ENCODE measurements around the gene ZNF518B.
"Not testable (repeated sequence)": the region's sequence is repeated elsewhere in the genome, so short reads cannot be mapped to it uniquely, and the experiment has no call there.

Gene ZNF518B

DNA sequence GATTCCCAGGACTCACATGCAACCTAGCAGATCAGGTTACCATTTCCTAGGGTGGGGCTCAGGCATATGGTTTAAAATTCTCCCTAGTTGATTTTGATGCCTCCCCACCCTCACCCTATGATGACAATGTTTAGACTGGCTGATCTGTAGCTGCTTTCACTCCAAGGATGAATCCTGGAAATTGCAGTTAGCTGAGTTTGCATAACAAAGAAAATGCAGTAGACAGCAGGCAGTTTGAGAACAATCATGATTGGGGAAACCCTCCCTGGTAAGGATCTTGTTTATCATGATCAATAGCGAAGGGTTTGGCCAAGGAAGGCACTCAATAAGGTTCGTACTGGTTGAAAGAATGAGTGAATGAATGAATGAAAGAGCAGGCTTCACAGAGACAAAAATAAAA, 2.1 kb downstream of the ZNF518B start:
- no peak for DNase-seq

DNA sequence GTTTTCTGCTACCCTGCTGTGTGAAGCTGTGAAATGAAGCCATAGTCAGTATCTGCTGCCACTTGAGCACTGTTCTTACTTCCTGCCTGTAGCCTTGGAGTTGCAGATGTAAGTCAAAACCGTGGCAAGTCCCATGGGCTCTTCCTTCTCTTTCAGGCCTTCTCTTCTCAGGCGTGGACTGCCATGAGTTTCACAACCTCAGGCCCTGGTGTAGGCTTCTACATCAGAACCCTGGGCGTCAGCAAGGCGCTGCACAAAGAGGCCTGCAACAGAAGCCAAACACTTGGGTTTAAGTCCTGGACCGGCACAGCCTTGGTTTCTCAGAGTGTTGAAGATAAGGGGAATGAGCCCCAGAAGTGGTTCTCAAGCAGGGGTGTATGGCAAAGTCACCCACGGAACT, 2.5 kb downstream of the ZNF518B start:
- no peak for DNase-seq

DNA sequence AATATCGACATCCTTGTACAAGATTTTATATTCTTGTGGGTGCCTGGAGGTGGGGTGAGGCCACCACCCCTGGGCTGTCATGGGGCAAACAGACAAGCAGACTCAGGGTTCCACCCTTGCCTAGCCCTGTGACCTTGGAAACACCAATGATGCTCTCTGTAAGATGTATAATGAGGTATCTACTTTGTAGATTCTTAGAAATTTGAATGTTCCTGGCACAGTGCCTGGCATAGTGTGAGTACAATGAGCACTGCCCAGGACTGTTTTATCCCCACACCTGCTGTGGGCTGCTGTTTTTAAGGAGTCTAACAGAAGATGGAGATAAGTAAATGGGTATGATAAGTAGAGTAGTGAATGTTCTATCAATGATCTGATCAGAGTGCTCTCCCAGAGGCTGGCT, 3.1 kb downstream of the ZNF518B start:
- no peak for DNase-seq

DNA sequence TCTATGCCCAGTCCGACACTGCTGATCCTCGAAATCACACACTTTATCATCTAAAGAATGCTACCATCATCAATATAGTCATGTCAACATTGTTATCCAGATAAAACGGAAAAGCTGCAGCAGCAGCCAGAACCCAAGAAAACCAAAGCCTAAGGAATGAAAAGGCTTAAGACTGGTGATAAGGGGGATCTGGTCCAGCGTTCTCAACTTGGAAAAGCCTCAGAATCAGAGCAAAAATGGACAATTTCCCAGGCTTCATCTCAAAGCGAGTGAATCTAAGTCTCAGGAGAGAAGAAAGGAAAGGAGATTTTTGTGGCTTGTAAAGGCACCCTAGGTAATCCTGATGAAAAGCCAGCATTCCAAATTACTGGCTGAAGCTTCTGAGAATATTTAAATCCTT, 8.2 kb downstream of the ZNF518B start:
- no peak for DNase-seq

DNA sequence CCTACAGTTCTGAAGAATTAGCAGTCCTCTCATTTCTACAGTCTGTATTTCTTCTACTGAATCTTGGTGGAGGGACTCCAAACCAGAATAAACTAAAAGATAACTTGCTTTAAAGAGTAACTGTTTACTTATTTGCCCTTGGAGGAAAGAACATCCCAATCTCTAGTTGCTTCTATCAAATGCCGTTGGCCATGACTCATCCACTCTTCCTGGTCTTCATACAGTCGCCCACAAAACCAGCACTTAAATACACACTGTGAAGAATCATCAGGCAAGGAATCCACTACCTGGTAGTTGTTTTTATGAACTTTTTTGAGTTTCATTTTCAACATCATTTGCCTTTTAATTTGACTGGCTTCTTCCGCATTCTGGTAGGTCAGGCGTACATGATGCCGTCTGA, 14.2 kb downstream of the ZNF518B start:
- no peak for DNase-seq

DNA sequence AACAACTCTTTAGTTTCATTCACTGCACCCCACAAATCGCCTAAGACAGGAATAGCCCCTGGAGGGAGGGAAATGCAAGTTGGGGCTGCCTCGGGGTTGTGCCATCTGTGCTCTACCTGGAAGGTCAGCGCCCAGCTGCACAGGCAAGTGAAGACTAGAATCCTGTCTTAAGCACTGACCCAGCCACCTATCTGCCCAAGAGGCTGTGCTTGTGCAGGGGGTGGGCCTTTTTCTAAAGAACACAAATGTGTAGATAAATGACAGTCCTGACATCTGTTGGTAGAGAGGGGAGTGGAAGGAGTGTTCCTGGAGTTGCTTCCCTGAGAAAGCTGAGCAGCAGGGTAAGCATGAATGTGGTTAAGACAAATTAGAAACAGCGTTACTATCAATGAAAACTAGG, 15.7 kb downstream of the ZNF518B start:
- DNase-seq: no peak

DNA sequence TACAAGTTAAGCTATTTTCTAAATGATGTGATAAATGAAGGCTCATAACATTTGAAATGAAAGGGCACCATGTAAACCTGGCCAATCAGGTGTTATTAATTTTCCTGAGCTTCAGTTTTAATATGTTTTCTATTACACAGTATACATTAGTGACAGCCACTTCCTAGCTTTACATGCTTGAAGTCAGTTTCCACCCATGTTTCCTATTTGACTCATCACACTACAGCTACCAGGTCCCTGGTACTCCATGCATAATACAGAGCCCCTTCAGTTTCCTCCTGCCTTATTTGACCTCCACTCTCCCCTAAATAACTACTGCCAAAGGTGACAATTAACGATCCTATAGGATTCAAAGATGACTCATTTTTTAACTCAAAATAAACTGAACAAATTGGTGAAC, 18.3 kb downstream of the ZNF518B start:
- no peak for DNase-seq

DNA sequence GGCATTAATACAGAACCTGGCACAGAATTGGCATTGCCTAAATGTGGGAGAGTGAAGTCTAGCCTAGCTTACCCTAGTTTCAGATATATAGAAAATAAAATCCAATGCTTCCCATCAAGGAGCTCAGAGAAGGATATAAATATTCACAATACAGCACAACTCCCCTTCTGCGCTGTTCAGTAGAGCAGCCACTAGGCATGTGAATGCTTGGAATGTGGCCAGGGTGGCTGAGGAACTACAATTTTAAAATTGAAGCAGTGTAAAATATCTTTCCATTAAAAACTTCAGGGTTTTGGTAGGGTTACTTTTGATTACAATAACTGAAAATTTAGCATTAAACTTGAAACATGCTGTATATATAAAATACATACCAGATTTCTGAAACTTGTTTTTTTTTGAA, 19.5 kb downstream of the ZNF518B start:
- DNase-seq: no peak

DNA sequence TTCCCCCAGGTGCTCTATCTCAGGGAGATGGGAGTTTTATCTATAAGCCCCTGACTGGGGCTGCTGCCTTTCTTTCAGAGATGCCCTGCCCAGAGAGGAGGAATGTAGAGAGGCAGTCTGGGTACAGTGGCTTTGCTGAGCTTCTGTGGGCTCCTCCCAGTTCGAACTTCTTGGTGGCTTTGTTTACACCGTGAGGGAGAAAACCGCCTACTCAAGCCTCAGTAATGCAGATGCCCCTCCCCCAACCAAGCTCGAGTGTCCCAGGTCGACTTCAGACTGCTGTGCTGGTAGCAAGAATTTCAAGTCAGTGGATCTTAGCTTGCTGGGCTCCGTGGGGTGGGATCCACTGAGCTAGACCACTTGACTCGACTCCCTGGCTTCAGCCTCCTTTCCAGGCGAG, 29.5 kb downstream of the ZNF518B start:
- DNase-seq: not testable (repeated sequence)

DNA sequence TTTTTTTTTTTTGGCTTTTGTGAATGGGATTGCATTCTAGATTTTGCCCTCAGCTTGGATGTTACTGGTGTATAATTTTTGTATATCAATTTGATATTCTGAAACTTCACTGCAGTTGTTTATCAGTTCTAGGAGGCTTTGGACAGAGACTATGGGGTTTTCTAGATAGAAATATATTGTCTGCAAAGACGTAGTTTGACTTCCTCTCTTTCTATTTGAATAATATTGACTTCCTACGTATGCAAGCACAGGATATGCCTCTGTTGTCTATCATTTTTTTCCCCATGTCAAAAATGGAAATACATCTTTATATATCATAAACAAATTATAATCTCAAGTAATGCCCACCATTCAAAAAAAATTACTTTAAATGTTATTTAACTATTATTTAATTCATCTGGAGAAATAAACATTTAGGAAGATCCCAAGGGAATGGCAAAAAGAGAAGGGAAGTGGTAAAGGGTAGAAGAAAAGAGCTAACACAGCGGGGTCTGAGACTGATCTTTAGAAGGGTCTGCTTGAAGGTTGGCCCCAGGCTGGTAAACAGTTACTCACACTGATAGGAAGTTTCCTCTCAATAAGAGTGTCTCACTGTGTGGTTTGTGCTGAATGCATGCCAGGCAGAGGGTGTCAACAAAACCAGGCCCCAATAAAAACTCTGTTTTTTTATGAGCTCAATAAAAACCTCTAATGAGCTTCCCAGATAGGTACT, 35.7 kb downstream of the ZNF518B start:
- DNase-seq: no peak

DNA sequence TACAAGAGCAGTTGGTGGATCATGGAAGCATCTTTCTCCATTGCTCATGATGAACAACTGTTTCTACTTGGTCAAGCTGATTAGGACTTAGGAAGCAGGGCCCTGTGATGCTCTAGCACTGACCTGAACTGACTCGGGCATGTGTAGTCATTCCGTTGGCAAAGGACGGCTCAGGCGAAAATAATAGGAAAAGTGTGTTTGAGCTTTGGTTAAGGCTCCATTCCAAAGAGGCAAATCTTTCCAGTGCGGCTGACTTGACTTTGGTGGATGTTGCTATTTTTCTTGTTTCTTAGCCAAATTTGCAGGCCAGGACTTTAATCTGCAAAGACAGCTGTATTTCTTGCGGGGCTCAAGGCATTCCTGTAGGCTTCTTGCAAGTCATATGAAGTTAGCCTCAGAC, 39.5 kb downstream of the ZNF518B start:
- no peak for DNase-seq

DNA sequence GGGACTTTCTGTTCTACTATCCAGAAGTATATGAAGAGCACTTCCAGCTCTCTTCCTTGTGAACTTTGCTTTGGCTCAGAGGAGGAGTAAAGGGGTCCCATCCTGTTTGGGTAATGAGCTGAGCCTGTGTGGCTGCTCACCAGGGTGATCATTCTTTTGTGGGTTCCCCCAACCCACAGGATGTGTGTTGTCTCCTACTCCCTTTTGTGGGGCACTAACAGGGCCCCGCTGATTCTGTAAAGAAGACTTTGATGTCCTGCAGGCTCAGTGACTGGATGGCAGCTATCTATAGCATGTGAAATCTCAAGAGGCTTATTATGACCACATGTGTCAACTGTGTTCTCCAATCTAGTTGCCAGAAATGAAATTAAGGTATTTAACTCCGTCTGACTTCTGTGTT, 40.8 kb downstream of the ZNF518B start:
- no peak for DNase-seq

DNA sequence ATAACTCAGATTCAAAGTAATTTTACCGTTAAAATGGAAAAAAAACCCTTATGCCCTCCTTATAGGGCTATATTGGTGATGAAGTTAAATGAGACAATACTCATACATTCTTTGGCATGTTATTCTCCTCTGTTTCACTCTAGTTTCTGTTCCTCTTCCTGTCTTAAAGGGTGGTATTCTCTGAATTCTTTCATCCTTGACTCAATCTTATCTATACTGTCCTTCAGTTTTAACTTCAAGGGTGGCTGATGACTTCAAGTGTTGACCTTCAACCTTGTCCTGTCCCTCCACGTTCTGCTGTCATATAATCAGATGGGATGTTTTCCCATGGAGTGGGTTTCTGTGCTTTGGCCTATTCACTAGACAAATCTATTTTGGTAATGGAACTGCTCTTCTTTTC, 44.0 kb downstream of the ZNF518B start:
- no peak for DNase-seq

DNA sequence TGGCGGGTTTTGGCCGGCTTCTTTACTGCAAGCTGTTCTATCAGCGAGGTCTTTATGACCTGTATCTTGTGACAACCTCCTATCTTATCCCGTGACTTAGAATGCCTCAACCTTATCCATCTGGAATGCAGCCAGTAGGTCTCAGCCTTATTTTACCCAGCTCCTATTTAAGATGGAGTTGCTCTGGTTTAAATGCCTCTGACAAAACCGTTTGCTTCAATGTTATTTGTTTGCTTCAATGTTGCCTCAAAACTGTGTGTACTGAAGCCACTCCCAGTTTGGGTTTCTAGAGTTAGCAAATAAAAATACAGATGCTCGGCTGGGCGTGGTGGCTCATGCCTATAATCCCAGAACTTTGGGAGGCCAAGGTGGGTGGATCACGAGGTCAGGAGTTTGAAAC, 51.6 kb downstream of the ZNF518B start:
- no peak for DNase-seq

DNA sequence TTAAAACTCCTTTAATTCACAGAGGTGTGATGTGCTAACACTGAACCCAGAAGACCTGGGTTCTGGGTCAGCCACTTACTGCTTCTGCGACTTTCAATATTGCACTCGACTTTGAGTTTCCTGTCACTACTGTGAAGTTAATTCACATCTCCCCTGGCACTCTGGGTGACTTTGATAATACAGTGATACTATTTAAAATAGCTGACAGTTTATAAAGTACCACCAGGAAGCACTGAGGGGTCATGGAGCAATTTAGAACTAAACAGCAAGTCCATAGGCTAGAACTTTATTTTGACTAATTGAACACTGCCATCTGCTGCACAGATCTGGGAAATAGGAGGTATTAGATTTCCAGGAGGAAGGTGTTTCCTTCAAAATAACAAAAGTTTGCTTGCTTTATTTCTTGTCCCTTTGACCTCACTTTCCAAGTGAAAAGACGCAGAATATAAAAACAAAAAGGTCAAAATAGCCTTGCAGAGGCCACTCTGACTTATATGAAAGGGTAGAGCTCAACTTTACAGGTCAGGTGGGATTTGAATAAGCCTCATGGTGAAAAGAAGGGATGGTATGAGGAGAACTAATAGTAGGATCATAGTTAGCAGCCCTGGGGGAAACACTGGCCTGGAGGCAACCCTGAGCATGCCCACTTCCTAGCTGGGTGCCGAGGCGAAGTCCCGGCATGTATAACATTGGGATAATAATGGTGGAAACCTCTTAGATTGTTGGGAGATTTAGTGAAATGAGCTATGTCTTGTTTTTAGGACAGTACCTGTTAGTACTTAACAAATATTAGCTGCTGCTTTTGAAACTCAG, 53.4 kb downstream of the ZNF518B start:
- no peak for DNase-seq

DNA sequence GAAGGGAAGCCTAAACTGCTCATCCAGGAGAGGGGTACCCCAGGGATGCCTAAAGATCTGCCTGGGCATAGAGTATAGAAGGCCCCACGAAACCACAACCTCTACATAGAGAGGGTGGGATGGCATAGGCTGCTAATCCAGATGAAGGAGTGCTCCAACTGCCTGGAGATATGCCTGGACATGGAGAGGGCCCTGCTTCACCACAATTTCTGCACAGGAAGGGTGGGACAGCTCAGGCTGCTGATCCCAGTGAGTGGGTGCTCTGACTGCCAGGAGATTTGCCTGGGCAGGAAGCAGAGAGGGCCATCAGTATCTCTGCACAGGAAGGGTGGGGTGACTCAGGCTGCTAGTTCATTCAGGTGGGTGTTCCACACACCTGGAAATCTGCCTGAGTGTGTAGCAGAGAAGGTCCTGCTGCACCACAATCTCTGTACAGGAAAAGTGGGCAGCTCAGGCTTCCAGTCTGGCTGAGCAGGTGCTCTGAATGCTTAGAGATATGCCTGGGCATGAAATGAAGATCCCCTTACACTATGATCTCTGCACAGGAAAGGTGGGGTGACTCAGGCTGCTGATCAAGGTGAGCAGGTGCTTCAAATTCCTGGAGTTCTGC, 61.1 kb downstream of the ZNF518B start:
- no peak for DNase-seq
